Calu3 (cell line): ENCODE data around the gene GRAMD2B. TPM values are rescaled to one million over a fixed set of nuclear protein-coding genes. Genes with fewer than 3 reads are reported as not detected.

Experiments
- BruUV-seq: library from RNA; stranded (reverse); fragments of 400-500 nt; replicated peaks from 2 replicates; lab custom pipeline; 2021; lab: Mats Ljungman, UMichigan
- CTCF ChIA-PET: fragments of 300-600 bp; sonication (Branson Sonifier 250); formaldehyde crosslinking; loops from one replicate; lab custom pipeline; 2022; ENCODE audit warnings: antibody characterized with exemption; lab: Charles Lee
- DNase-seq: peaks from one replicate; pipeline ENCODE4 v3.0.0; 2022
- H3K27ac Mint-ChIP-seq: one replicate; pipeline ENCODE4 v1.8.0; 2022; ENCODE audit warnings: mixed read lengths; ENCODE audit not compliant: unreplicated experiment
- H3K27me3 Mint-ChIP-seq: one replicate; pipeline ENCODE4 v1.8.0; 2022; ENCODE audit warnings: mixed read lengths; ENCODE audit not compliant: unreplicated experiment
- H3K36me3 Mint-ChIP-seq: one replicate; pipeline ENCODE4 v1.8.0; 2022; ENCODE audit warnings: mild to moderate bottlenecking, moderate library complexity, mixed read lengths; ENCODE audit not compliant: insufficient read depth, unreplicated experiment
- H3K4me1 Mint-ChIP-seq: one replicate; pipeline ENCODE4 v1.8.0; 2022; ENCODE audit warnings: mild to moderate bottlenecking, low read depth, mixed read lengths; ENCODE audit not compliant: unreplicated experiment
- H3K4me3 Mint-ChIP-seq: one replicate; pipeline ENCODE4 v1.8.0; 2022; ENCODE audit warnings: mild to moderate bottlenecking, low read depth, moderate library complexity, mixed read lengths; ENCODE audit not compliant: unreplicated experiment
- H3K9me3 Mint-ChIP-seq: one replicate; pipeline ENCODE4 v1.8.0; 2022; ENCODE audit warnings: low read depth, mixed read lengths; ENCODE audit not compliant: unreplicated experiment
- CTCF ChIP-seq: fragments of 200-600 bp; IDR thresholded peaks from one replicate; pipeline ENCODE4 v1.8.0; 2022; ENCODE audit warnings: antibody characterized with exemption; ENCODE audit not compliant: unreplicated experiment
- intact Hi-C: fragments of 100-400 bp; cut with micrococcal nuclease; formaldehyde crosslinking; loops from one replicate; pipeline ENCODE4 v1.10.0; 2022; ENCODE audit not compliant: unreplicated experiment
- total RNA-seq: library from RNA; stranded (reverse); gene quantifications from 2 replicates; pipeline ENCODE4 v1.2.3, GENCODE V29; 2022

GRAMD2B gene
- total RNA-seq, 1 experiment from 2014 or later = 23.0 TPM

GRCh38 chr5:126445502-126446174 is 22.4 kb downstream of the GRAMD2B start:
- Mint-ChIP-seq H3K27ac (no peak overlapping the region), H3K27me3 (no peaks in the 10 kb centered on the region), H3K4me3 (no peak overlapping the region), H3K4me1 (no peaks in the 10 kb centered on the region), H3K9me3 (no peaks in the 10 kb centered on the region), H3K36me3 (no peaks in the 10 kb centered on the region)
- CTCF ChIA-PET = interaction anchor here (0.6 to 0.7 kb wide), 2 partner anchors 90 to 763 kb away, joined by 4 to 5 read pairs; no protein-coding TSS in a partner anchor
- no TSS peak for BruUV-seq
- intact Hi-C loops = no loop called here
- no peak for TF ChIP-seq CTCF
- no peak for DNase-seq

DNA sequence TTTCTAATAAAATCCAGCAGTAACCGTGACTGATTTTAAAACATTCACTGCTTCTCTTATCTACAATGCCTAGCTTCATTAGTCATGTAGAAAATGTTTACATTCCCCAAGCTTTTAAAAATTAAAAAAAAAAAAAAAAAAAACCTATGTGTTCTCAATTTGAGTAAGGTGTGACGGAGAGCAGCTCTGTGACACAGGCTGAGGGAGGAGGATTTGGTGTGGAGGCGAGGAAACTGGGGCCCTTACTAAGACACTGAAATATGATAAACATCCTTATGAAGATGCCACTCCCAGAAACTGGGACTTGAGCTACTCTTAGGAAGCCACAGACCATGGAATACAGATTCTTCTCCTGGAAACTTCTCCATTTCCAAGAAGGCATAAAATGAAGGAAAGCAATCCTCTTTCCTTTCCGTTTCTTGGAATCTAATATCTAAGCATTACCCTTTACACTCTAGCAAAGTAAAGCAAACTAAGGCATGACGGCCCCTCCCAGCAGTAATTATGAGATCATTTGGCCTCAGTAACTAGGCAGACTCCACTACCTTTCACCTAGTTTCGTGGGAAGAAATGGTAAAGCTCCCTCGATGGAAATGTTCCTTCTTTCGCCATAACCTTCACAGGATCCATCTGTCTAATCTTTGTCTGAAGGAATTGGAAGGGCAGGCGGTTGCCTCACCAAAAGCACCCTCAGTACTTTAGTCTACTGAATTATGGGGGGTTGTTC is 23.5 kb downstream of the GRAMD2B start:
- CTCF ChIA-PET = interaction anchor here (0.6 kb wide), 1 partner anchor 89 kb away, joined by 4 read pairs; no protein-coding TSS in a partner anchor
- H3K27me3 Mint-ChIP-seq = no peaks in the 10 kb centered on the region
- no peaks in the 10 kb centered on the region for H3K36me3 Mint-ChIP-seq
- DNase-seq = no peak
- no peaks in the 10 kb centered on the region for H3K9me3 Mint-ChIP-seq
- no TSS peak for BruUV-seq
- no peak for TF ChIP-seq CTCF
- no peak overlapping the region for H3K27ac Mint-ChIP-seq
- no peak overlapping the region for H3K4me3 Mint-ChIP-seq
- H3K4me1 Mint-ChIP-seq = no peaks in the 10 kb centered on the region
- intact Hi-C loops = no loop called here

DNA sequence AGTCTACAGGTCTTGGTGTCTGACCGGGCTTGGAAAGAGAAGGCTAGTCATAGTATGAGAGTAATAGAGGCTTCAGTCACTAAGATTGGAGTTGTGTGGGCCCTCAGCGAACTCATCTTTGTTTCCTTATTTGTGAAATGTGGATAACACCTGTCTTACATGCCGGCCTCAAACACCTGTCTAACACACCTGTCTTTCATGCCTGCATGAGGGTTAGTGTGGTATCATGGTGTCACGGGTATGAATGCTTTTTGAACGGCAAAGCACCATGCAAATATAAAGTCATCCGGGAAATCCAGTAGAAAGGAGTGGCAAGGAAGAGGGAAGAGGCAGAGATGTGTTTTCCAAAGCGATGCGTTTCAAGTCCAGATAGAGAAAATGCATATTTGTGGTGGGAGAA is 25.5 kb downstream of the GRAMD2B start:
- DNase-seq = no peak
- Mint-ChIP-seq H3K27ac (no peak overlapping the region), H3K9me3 (no peaks in the 10 kb centered on the region), H3K36me3 (no peaks in the 10 kb centered on the region), H3K4me1 (no peaks in the 10 kb centered on the region), H3K27me3 (no peaks in the 10 kb centered on the region), H3K4me3 (no peak overlapping the region)
- intact Hi-C loops = no loop called here
- TF ChIP-seq CTCF = no peak
- BruUV-seq = no TSS peak
- CTCF ChIA-PET = no interaction called here

DNA sequence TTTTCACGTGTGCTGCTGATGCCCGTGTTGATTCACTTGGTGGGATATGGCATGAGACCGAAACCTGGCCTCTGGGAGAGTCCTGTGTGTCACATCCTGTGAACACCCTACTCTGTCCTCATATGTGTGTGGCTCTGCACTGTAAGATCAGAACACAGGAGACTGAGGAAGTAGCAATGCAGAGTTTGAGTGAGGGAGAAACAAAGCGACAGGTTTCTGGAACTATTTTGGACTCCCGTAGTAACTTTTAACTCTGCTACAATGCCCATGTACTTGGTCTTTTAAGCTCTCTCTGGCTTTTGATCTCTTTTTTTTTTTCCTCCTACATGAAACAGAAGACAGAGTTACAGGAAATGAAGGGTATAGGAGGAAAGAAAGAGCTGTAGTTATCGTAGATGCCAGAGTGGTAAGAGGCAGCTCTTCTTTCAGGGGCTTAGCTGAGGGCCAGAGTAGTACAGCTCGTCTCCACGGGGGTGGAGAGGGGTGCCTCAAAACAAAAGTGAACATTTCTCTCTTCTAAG is 26.6 kb downstream of the GRAMD2B start:
- CTCF ChIA-PET = no interaction called here
- no peaks in the 10 kb centered on the region for H3K4me1 Mint-ChIP-seq
- H3K27ac Mint-ChIP-seq = no peak overlapping the region
- intact Hi-C loops = no loop called here
- H3K4me3 Mint-ChIP-seq = no peak overlapping the region
- TF ChIP-seq CTCF = no peak
- H3K9me3 Mint-ChIP-seq = no peaks in the 10 kb centered on the region
- H3K27me3 Mint-ChIP-seq = no peaks in the 10 kb centered on the region
- DNase-seq = no peak
- no TSS peak for BruUV-seq
- no peaks in the 10 kb centered on the region for H3K36me3 Mint-ChIP-seq
